SU-DHL-6 (cell line): ENCODE measurements around the gene KRT20.

Experiments
- H2AFZ ChIP-seq: fragments of 200-600 bp; sonication (generic); 2 replicates; pipeline ENCODE4 v1.6.1; 2014; ENCODE audit warnings: low read depth, mild to moderate bottlenecking, moderate library complexity, mixed read lengths, antibody characterized with exemption, low read length; ENCODE audit not compliant: severe bottlenecking
- H3F3A ChIP-seq: fragments of 200-600 bp; shearing (Covaris generic); 2 replicates; pipeline ENCODE4 v1.6.0; 2016; ENCODE audit warnings: antibody characterized with exemption, mild to moderate bottlenecking; ENCODE audit not compliant: insufficient read depth
- H3K27ac ChIP-seq: fragments of 200-600 bp; sonication (generic); 2 replicates; pipeline ENCODE4 v1.5.1; 2016; ENCODE audit warnings: low read depth, mild to moderate bottlenecking, low read length, moderate library complexity, mixed read lengths
- H3K27me3 ChIP-seq: fragments of 200-600 bp; sonication (generic), shearing (Covaris generic); 2 replicates; pipeline ENCODE4 v1.6.0; 2014; ENCODE audit warnings: mild to moderate bottlenecking, low read length
- H3K36me3 ChIP-seq: fragments of 200-600 bp; sonication (generic); 2 replicates; pipeline ENCODE4 v1.6.1; 2014; ENCODE audit warnings: mild to moderate bottlenecking, low read length, mixed read lengths
- H3K4me2 ChIP-seq: fragments of 300-600, 200-600 bp; shearing (Covaris generic), sonication (generic); 2 replicates; pipeline ENCODE4 v1.6.0; 2014; ENCODE audit warnings: low read length, low read depth, mild to moderate bottlenecking; ENCODE audit not compliant: poor library complexity, severe bottlenecking
- H3K4me3 ChIP-seq: fragments of 200-600 bp; sonication (generic); 2 replicates; pipeline ENCODE4 v1.5.1; 2014; ENCODE audit warnings: antibody characterized with exemption, low read length, mild to moderate bottlenecking, mixed read lengths; ENCODE audit not compliant: insufficient read depth, poor library complexity, severe bottlenecking
- H3K79me2 ChIP-seq: fragments of 200-600 bp; sonication (generic); 2 replicates; pipeline ENCODE4 v1.6.1; 2014; ENCODE audit warnings: mild to moderate bottlenecking, low read length, moderate library complexity; ENCODE audit not compliant: insufficient read depth
- H3K9ac ChIP-seq: fragments of 200-600 bp; sonication (generic); 2 replicates; pipeline ENCODE4 v1.7.0; 2014; ENCODE audit warnings: mild to moderate bottlenecking, low read length
- H3K9me2 ChIP-seq: fragments of 200-600 bp; sonication (generic); replicated peaks from 2 replicates; pipeline ENCODE4 v1.6.1; 2014; ENCODE audit warnings: low read length; ENCODE audit not compliant: insufficient read depth
- H3K9me3 ChIP-seq: fragments of 200-600 bp; sonication (generic); 2 replicates; pipeline ENCODE4 v1.6.1; 2014; ENCODE audit warnings: low read length, mixed read lengths; ENCODE audit not compliant: insufficient read depth
- H4K20me1 ChIP-seq: fragments of 200-600 bp; sonication (generic); 2 replicates; pipeline ENCODE4 v1.6.1; 2014; ENCODE audit warnings: low read depth, mild to moderate bottlenecking, antibody characterized with exemption, low read length, moderate library complexity, mixed read lengths
- CTCF ChIP-seq: fragments of 200-600 bp; sonication (generic); IDR thresholded peaks from one replicate; pipeline ENCODE4 v1.5.1; 2017; ENCODE audit warnings: antibody characterized with exemption, mild to moderate bottlenecking, low read length, moderate library complexity; ENCODE audit not compliant: insufficient read depth, poor library complexity, severe bottlenecking
- EZH2phosphoT487 ChIP-seq: fragments of 200-600 bp; sonication (generic), shearing (Covaris generic); conservative IDR thresholded peaks from 2 replicates; pipeline ENCODE4 v1.6.1; 2018; ENCODE audit warnings: mild to moderate bottlenecking, antibody characterized with exemption, low read length, moderate library complexity, mixed read lengths

Gene KRT20

DNA sequence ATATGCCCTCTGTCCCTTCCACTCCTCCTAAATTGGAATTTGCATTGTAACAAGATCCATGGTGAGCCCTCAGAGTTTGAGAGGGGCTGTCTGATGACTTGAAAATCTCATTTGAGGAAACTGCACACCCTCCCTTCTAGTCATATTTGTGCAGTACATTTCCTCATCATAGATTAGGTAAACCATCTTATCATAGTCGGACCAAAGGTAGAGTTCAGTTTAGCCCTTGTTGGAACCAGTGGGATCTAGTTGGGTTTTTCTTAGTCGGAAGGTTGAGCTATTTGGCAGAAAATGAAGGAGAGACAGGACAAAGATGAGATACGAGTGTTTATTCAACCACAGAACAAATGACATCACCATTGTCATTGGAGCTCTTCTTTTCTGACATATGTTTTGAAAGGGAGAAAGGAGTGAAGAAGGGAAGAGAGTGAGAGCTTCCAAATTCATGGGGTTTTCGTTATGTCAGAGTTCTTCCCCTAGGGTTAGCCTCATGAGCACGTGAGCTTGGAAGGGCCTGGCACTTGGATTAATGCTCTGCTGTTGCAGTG, 15.8 kb upstream of the KRT20 start:
- no peaks in the 10 kb centered on the region for H3K9me3 ChIP-seq
- no peak overlapping the region for H3K27ac ChIP-seq
- no peaks in the 10 kb centered on the region for H3K79me2 ChIP-seq
- no peak overlapping the region for H3K4me3 ChIP-seq
- no peaks in the 10 kb centered on the region for H3F3A ChIP-seq
- no peak overlapping the region for H3K4me2 ChIP-seq
- no peaks in the 10 kb centered on the region for H4K20me1 ChIP-seq
- no peak overlapping the region for H3K9ac ChIP-seq
- no peaks in the 10 kb centered on the region for H3K36me3 ChIP-seq
- H3K9me2 ChIP-seq, result no peaks in the 10 kb centered on the region
- TF ChIP-seq CTCF (no peak), EZH2phosphoT487 (no peak)
- no peak overlapping the region for H2AFZ ChIP-seq
- H3K27me3 ChIP-seq, result no peaks in the 10 kb centered on the region

DNA sequence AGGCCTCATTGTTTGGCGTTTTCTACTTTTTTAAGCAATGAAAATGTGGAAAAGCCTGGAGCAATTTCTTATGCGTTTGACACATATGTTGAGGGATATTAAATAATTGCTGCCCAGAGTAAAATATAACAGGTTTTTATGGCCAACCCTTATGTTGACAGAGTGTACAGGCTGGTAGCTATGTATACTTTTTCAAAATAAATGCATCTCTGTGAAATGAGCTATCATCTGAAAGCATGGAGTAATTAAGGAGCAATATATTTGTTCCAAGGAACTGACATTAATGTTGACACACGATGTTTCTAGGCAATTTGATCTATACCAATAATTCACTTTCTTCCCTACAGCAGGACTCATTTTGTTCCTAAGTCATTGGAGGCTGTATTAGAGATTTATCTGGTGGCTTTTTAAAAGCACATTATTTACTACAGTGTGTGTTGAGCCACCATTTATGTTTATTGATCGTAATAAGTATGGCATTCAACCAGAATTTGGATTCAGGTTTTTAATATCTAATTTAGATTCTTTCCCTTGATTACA, 11.9 kb upstream of the KRT20 start:
- H3K36me3 ChIP-seq, result no peaks in the 10 kb centered on the region
- no peak overlapping the region for H3K4me3 ChIP-seq
- no peaks in the 10 kb centered on the region for H3K9me2 ChIP-seq
- H3K79me2 ChIP-seq, result no peaks in the 10 kb centered on the region
- no peaks in the 10 kb centered on the region for H3K9me3 ChIP-seq
- H3F3A ChIP-seq, result no peaks in the 10 kb centered on the region
- no peak overlapping the region for H3K9ac ChIP-seq
- no peak overlapping the region for H3K27ac ChIP-seq
- H3K27me3 ChIP-seq, result no peaks in the 10 kb centered on the region
- no peak for TF ChIP-seq EZH2phosphoT487
- H3K4me2 ChIP-seq, result no peak overlapping the region
- no peaks in the 10 kb centered on the region for H4K20me1 ChIP-seq
- no peak overlapping the region for H2AFZ ChIP-seq

DNA sequence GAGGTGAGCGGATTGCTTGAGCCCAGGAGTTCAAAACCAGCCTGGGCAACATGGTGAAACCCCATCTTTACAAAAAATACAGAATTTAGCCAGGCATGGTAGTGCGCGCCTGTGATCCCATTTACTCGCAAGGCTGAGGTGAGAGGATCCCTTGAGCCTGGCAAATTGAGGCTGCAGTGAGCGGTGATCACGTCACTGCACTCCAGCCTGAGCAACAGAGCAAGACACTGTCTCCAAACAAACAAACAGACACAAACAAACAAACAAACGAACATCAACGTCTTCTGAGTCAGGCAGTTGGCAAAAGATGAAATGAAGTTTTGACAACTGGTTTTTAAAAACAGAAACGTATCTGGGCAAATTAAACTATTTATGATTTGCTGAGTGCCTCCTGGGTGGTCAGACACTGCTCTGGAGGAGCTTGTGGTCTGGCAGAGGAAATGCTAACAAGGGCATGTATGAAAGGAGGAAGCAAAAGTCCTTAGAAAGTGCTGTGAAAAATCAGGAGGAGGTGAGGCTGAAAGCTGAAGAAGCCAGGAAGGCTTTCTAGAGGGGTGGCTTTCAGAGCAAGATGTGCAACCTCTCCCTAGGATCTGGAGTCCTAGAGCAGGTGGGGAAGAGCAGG, 10.2 kb upstream of the KRT20 start:
- TF ChIP-seq CTCF (no peak), EZH2phosphoT487 (no peak)
- Histone ChIP-seq H3K27ac (no peak overlapping the region), H3K4me2 (no peak overlapping the region), H3F3A (no peaks in the 10 kb centered on the region), H2AFZ (no peak overlapping the region), H3K79me2 (no peaks in the 10 kb centered on the region), H3K9me2 (no peaks in the 10 kb centered on the region), H3K9ac (no peak overlapping the region), H4K20me1 (no peaks in the 10 kb centered on the region), H3K36me3 (no peaks in the 10 kb centered on the region), H3K9me3 (no peaks in the 10 kb centered on the region), H3K4me3 (no peak overlapping the region), H3K27me3 (no peaks in the 10 kb centered on the region)

- no peak overlapping the region for H3K4me3 ChIP-seq
- H3K79me2 ChIP-seq, result no peaks in the 10 kb centered on the region
- no peaks in the 10 kb centered on the region for H4K20me1 ChIP-seq
- no peaks in the 10 kb centered on the region for H3K9me2 ChIP-seq
- no peaks in the 10 kb centered on the region for H3K36me3 ChIP-seq
- H2AFZ ChIP-seq, result no peak overlapping the region
- no peak overlapping the region for H3K4me2 ChIP-seq
- no peaks in the 10 kb centered on the region for H3F3A ChIP-seq
- no peak for TF ChIP-seq CTCF
- TF ChIP-seq EZH2phosphoT487, result no peak
- H3K9me3 ChIP-seq, result no peaks in the 10 kb centered on the region
- H3K27ac ChIP-seq, result no peak overlapping the region
- H3K27me3 ChIP-seq, result no peaks in the 10 kb centered on the region
- no peak overlapping the region for H3K9ac ChIP-seq
Observed at GRCh38 chr17:40888196-40888720, 3.2 kb upstream of the KRT20 start.
